OCI-LY3 (cell line): ENCODE data around the gene SLC38A11.
"Not testable (repeated sequence)": the region's sequence is repeated elsewhere in the genome, so short reads cannot be mapped to it uniquely, and the experiment has no call there.

Source experiments
- CTCF ChIP-seq: fragments of 200-600, 300-600 bp; sonication (generic); IDR thresholded peaks from 2 replicates; pipeline ENCODE4 v1.5.1; 2014; ENCODE audit warnings: antibody characterized with exemption, low read length, low read depth
- EZH2phosphoT487 ChIP-seq: fragments of 200-600 bp; shearing (Covaris generic); IDR thresholded peaks from 2 replicates; pipeline ENCODE4 v1.6.1; 2018; ENCODE audit warnings: antibody characterized with exemption, mixed run types, low read depth

- TF ChIP-seq CTCF, EZH2phosphoT487: not testable (repeated sequence)
Measured at GRCh38 chr2:164866381-164866780, 88.9 kb downstream of the SLC38A11 start.
